ENCODE measurements around the gene WDR64.
"Not testable (repeated sequence)": the region's sequence is repeated elsewhere in the genome, so short reads cannot be mapped to it uniquely, and the experiment has no call there.

WDR64 gene

DNA sequence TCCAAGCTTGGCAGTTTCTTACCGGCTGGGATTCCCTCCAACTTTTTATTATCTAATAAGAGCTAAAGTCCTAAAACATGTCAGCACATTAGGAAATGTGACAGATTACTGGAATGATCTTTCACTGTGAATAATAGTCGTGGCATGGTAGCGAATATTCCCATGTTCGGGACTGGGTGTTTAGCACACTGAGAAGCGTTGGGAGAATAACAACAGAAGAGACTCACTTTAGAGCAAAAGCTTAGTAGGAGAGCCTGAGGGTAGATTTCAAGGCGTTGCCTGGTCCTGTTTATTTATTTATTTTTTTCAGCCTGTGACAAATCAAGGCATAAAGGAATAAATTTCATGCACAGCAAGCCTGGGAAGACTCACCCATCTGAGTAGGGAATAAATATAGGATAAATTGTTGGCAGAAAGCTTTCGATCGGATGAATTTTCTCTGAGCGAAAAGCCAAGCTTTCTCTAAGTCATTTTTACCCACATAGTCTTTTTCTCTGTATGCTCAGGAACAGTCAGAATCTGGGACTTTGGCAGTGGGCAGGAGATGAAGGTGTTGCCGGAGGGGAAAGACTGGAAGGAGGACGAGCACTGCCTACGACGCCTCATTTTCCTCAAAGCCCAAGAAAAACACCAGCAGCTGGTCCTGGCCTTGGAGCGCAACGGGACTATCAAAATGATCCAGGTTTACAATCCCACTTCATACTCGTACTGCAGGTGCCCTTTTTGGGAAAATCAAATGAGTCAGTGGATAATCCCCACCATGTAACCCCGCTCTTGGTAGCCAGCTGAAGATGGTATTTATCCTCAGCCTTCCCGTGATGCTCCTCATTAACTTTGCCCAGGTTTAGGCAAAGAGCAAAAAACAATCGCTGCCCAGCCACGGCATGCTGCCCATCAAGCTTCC lies 97.2 kb downstream of the WDR64 start:
- no peak for DNase-seq

GRCh38 chr1:241749945-241750695 lies 98.0 kb downstream of the WDR64 start:
- DNase-seq: no peak

DNA sequence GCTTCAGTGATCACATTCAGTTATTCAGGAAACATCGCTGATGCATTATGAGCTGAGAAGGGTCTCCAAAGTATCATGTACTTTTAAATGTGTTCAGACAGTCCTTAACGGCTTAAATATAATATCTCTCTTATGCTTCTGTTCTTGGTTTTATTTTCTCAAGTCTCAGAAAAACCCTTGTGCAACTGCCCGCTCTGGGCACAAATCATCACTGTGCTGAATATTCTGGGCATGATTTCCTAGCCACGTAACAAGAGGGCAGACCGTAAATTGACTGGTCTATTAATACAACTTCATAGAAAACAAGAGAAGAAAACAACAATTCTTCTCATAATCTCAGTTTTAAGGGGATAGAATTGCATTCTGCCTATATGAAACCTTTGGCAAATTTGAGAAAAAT lies 99.4 kb downstream of the WDR64 start:
- DNase-seq: no peak

DNA sequence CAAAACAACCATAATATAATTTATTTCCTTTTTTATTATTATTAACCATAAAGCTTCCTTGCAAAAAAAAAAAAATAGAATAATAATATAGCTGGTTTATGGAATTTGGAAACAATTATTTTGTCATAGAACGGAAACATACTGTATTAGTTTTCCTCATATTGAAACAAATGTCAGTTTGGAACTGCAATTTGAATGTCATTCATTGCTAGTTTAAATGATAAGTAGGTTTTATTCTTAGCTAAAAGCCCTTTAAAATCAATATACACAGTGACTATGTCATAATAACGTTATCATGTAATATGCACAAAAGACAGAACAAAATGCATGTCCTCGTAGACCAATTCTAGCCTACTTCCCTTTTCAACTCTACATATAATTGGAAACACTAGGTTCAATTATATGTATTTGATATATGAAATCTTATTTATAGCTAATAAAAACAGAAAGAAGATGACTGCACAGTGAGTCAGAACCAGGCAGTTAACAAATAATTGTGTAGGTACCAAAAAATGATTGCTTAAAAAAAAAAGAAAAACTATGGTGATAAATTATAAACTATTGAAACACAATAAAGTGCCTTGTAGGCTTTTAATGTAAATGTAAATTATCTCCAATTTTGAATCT lies 110.7 kb downstream of the WDR64 start:
- DNase-seq: no peak

DNA sequence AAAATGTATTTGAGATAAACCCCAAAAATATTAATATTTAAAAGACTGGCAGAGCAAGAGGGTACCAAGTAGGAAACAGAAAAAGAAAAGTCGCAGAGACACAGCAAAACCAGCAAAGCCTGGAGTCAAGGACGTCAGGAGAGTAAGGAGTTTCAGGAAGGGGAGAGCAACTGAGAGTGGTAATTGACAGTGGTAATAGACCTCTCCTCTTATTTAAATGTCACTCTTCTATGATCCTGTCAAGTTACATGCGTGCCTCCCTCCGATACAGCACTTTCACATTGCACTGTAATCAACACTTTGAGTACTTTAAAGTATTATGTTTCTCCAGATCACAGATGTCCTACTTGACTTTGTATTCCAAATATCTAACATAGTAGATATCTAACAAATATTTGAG lies 113.3 kb downstream of the WDR64 start:
- peak; percentile 14 for DNase-seq

DNA sequence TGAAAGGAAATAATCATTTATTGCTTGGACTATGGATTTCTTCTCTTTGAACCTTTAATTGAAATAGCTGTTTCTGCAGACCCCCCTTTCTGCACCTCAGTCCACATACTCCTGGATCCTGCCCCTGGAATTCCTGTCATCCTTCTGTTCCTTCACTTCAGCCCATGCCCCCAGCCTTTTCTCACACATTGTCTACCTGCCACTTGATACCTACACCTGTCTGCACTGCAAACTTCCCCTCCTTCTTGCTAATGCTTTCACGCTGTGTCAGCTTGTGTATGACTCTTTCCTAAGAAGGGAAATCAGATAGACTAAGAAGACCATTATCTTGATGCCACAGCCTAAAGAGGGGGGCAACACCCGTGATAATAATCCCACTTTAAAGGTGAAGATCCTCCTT lies 115.7 kb downstream of the WDR64 start:
- DNase-seq: no peak

GRCh38 chr1:241770115-241770514 lies 118.0 kb downstream of the WDR64 start:
- no peak for DNase-seq

- no peak for DNase-seq
Measured at GRCh38 chr1:241771117-241771516, 119.0 kb downstream of the WDR64 start.

- DNase-seq: no peak
Measured at GRCh38 chr1:241772932-241773500, 120.9 kb downstream of the WDR64 start.

GRCh38 chr1:241773991-241774390 lies 121.9 kb downstream of the WDR64 start:
- no peak for DNase-seq

DNA sequence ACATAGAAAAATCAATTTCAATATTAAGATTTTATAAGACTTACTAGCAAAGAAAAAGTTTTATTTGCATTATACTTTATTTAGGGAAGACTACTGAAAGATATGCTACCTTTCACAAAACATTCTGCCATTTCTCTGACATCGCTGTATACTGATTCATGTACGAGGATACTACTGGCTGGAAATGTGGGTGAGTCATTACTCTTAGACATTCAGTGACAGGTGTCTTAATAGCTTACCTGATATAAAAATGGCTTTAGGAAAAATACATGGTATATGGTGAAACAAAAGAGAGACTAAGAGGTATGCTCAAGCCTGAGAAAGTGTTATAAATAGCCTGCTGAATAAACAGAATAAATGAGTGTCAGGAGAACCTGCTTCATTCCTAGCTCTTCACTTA lies 122.9 kb downstream of the WDR64 start:
- no peak for DNase-seq

DNA sequence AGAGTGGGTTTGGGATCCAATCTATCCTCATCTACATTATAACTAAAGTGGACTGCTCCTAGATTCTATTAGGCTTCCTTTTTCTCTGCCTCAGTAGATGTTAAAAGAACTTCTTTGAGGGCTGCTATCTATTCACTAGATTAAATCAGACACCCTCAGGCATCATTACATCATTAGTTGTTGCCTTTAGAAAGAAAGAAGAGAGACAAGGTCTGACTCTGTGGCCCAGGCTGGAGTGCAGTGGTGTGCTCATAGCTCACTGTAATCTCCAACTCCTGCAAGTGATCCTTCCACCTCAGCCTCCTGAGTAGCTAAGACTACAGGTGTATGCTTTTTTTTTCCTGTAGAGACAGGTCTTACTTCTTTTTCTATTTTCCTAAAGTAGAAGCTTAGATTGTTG lies 124.8 kb downstream of the WDR64 start:
- DNase-seq: no peak

- DNase-seq: no peak
Measured at GRCh38 chr1:241778117-241778516, 126.0 kb downstream of the WDR64 start.

DNA sequence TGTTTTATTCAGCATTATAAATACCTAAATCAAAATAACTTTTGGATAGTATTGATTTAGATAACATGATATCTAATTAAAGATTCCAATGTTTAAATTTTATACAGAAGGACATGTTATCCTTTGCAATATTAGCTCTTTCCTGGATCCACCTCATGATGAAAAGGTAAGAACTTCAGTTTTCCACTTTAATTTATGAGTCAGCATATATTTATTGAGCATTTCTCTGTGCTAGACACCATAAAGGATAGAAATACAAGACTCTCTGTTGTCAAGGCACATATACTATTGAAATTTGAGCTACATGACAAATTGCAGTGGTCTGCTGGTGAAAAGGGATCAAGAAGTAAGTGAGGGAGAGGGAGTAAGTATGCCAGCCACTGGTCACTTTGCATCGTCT lies 127.8 kb downstream of the WDR64 start:
- no peak for DNase-seq

GRCh38 chr1:241782396-241782795 lies 130.3 kb downstream of the WDR64 start:
- no peak for DNase-seq

- DNase-seq: no peak
Measured at GRCh38 chr1:241787691-241788090, 135.6 kb downstream of the WDR64 start.

DNA sequence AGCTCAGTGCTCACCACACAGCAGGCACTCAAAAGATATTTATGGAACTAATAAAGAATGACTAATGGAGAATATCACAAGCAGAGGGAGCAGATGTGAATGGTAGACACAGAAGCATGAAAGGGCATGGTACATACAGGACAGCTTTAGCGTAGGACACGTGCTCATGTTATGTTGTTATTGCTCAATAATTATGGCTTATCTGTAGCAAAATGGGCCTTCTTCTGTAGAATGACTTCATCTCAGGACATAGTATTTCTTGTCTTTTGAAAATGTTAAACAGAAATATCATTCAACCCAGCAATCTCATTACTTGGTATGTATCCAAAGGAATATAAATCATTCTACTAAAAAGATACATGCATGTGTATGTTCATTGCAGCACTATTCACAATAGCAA lies 137.0 kb downstream of the WDR64 start:
- DNase-seq: no peak

GRCh38 chr1:241799416-241799815 lies 147.3 kb downstream of the WDR64 start:
- no peak for DNase-seq

GRCh38 chr1:241800640-241801039 lies 148.6 kb downstream of the WDR64 start:
- no peak for DNase-seq

DNA sequence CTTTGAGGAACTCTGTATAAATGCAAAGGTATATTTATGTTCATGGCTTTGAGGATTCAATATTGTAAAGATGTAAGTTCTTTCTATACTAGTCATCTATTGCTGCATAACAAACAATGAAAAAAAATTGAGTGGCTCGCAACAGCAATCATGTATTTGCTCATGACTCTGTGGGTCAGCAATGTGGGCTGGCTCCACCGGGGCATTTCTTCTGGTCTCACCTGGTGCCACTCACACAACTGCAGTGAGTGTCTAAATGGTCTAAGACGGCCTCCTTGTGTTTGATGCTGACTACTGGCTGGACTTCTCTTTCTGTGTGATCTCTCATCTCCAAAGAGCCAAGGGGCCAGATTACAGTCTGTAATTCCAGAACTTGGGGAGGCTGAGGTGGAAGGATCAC lies 150.8 kb downstream of the WDR64 start:
- no peak for DNase-seq

DNA sequence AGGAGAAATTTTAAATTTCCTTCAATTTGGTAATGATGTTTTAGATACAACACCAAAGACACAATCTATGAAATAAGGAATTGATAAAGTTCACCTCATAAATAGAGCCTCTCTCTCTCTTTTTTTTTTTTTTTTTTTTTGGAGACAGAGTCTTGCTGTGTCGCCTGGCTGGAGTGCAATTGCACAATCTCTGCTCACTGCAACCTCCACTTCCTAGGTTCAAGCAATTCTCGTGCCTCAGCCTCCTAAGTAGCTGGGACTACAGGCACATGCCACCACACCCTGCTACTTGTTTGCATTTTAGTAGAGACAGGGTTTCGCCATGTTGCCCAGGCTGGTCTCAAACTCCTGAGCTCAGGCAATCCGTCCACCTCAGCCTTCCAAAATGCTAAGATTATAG lies 152.6 kb downstream of the WDR64 start:
- DNase-seq: not testable (repeated sequence)

DNA sequence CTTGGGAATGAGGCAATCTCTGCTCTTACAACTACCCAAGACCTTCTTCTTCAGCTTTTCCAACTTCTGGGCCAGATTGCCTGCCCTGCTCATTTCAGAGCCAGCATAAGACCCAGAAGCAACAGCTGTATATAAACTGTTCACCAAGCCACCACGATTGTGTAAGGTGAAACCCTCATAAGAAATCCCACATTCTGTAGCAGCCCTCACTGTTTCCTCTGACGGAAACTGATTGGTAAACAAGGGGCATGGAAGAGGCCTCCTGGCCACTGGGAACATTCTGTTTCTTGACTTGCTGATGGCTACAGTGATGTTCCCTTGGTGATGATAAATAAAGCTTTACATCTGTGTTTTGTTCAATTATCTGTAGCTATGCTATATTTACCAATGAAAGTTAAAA lies 156.2 kb downstream of the WDR64 start:
- DNase-seq: no peak

DNA sequence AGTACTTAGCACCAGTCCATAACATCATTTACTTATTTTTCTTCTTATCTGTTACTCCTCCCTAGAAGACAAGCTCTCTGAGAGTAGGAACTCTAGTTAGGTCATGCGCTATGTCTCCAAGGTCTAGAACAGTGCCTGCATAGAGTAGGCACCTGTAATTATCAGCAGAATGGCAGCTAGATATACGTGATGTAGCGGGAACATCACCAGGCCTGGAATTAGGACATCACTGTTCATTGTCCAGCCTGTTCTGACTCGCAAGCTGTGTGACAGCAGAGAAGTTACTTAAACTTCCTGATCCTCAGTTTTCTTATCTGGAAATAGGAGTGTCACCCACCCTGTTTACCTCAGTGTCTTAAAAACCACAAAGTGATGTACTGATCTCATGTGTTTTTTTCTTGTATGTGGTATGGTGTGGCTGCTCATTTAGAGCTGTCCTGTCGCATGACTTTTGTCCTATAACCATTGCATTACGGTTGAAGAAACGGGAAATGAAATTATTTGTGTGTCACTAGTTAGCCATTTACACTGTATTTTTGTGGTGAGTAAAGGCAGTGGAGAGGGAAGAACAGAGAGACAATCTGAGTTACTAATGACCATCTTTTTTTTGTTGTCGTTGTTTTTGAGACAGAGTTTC lies 158.8 kb downstream of the WDR64 start:
- DNase-seq: no peak
